GM21529 (cell line): ENCODE data around the gene ST7.

Source experiments
- ATAC-seq: cut with Tn5 transposase; IDR thresholded peaks from one replicate; pipeline ENCODE4 v1.9.1; 2021; ENCODE audit not compliant: unreplicated experiment

Gene ST7

GRCh38 chr7:117249696-117250095, 296.4 kb downstream of the ST7 start:
- ATAC-seq: no peak

- no peak for ATAC-seq
Measured at GRCh38 chr7:117250245-117250644, 296.9 kb downstream of the ST7 start.

GRCh38 chr7:117250801-117251200, 297.5 kb downstream of the ST7 start:
- ATAC-seq: no peak

- peak; percentile 70 for ATAC-seq
Measured at GRCh38 chr7:117251687-117252086, 298.4 kb downstream of the ST7 start.

GRCh38 chr7:117259615-117260014, 306.3 kb downstream of the ST7 start:
- ATAC-seq: no peak

GRCh38 chr7:117262546-117262945, 309.2 kb downstream of the ST7 start:
- no peak for ATAC-seq

- ATAC-seq: no peak
Measured at GRCh38 chr7:117264716-117265115, 311.4 kb downstream of the ST7 start.

GRCh38 chr7:117269417-117269816, 316.1 kb downstream of the ST7 start:
- no peak for ATAC-seq

GRCh38 chr7:117269886-117270285, 316.6 kb downstream of the ST7 start:
- no peak for ATAC-seq

GRCh38 chr7:117270371-117270770, 317.1 kb downstream of the ST7 start:
- no peak for ATAC-seq

- no peak for ATAC-seq
Measured at GRCh38 chr7:117271566-117271965, 318.3 kb downstream of the ST7 start.

GRCh38 chr7:117272017-117272759, 318.9 kb downstream of the ST7 start:
- ATAC-seq: no peak

GRCh38 chr7:117273325-117273724, 320.0 kb downstream of the ST7 start:
- no peak for ATAC-seq

GRCh38 chr7:117273814-117274225, 320.5 kb downstream of the ST7 start:
- no peak for ATAC-seq

- ATAC-seq: no peak
Measured at GRCh38 chr7:117274951-117275350, 321.6 kb downstream of the ST7 start.

- no peak for ATAC-seq
Measured at GRCh38 chr7:117277576-117277975, 324.3 kb downstream of the ST7 start.

GRCh38 chr7:117278040-117278439, 324.7 kb downstream of the ST7 start:
- no peak for ATAC-seq

- ATAC-seq: no peak
Measured at GRCh38 chr7:117279203-117279602, 325.9 kb downstream of the ST7 start.
